Measurements from ENCODE around the gene WWOX. TPM values are rescaled to one million over a fixed set of nuclear protein-coding genes. Genes with fewer than 3 reads are reported as not detected.
A peak's percentile ranks its signal among the peaks of the same experiment; 100 is the strongest.

The WWOX gene
- total RNA-seq, 1 donor from 2014 or later: 12.6 TPM

- TF ChIP-seq CTCF (IDR thresholded peaks at IDR 0.05; ENCODE audit: insufficient read depth, low read length, severe bottlenecking): no peak
- FAIRE-seq: no peak
- no peak overlapping the region for H3K4me3 ChIP-seq (ENCODE audit: low read depth, low read length)
- DNase-seq (ENCODE audit: low read depth): peak; percentile 13
- no peaks in the 10 kb centered on the region for H3K36me3 ChIP-seq (ENCODE audit: control insufficient read depth, insufficient read depth, low read length)
- H3K27me3 ChIP-seq (ENCODE audit: control insufficient read depth, insufficient read depth, low read length): no peaks in the 10 kb centered on the region
Observed at GRCh38 chr16:78170494-78170933, 71.1 kb downstream of the WWOX start.

GRCh38 chr16:78175287-78175686 is 75.8 kb downstream of the WWOX start:
- no peak overlapping the region for H3K4me3 ChIP-seq (ENCODE audit: low read depth, low read length)
- H3K27me3 ChIP-seq (ENCODE audit: control insufficient read depth, insufficient read depth, low read length): no peaks in the 10 kb centered on the region
- FAIRE-seq: no peak
- no peaks in the 10 kb centered on the region for H3K36me3 ChIP-seq (ENCODE audit: control insufficient read depth, insufficient read depth, low read length)
- no peak for TF ChIP-seq CTCF (IDR thresholded peaks at IDR 0.05; ENCODE audit: insufficient read depth, low read length, severe bottlenecking)
- peak; percentile 19 for DNase-seq (ENCODE audit: low read depth)

GRCh38 chr16:78176435-78176834 is 77.0 kb downstream of the WWOX start:
- no peak for TF ChIP-seq CTCF (IDR thresholded peaks at IDR 0.05; ENCODE audit: insufficient read depth, low read length, severe bottlenecking)
- no peaks in the 10 kb centered on the region for H3K36me3 ChIP-seq (ENCODE audit: control insufficient read depth, insufficient read depth, low read length)
- H3K27me3 ChIP-seq (ENCODE audit: control insufficient read depth, insufficient read depth, low read length): no peaks in the 10 kb centered on the region
- DNase-seq (ENCODE audit: low read depth) (no peak), FAIRE-seq (no peak)
- no peak overlapping the region for H3K4me3 ChIP-seq (ENCODE audit: low read depth, low read length)

- H3K4me3 ChIP-seq (ENCODE audit: low read depth, low read length): no peak overlapping the region
- no peaks in the 10 kb centered on the region for H3K27me3 ChIP-seq (ENCODE audit: control insufficient read depth, insufficient read depth, low read length)
- DNase-seq (ENCODE audit: low read depth) (no peak), FAIRE-seq (no peak)
- H3K36me3 ChIP-seq (ENCODE audit: control insufficient read depth, insufficient read depth, low read length): no peaks in the 10 kb centered on the region
- TF ChIP-seq CTCF (IDR thresholded peaks at IDR 0.05; ENCODE audit: insufficient read depth, low read length, severe bottlenecking): no peak
Observed at GRCh38 chr16:78177218-78177617, 77.8 kb downstream of the WWOX start.

- H3K27me3 ChIP-seq (ENCODE audit: control insufficient read depth, insufficient read depth, low read length): no peaks in the 10 kb centered on the region
- FAIRE-seq: no peak
Observed at GRCh38 chr16:78177987-78178386, 78.5 kb downstream of the WWOX start.

More at GRCh38 chr16:78177987-78178386, 78.5 kb downstream of the WWOX start:
- TF ChIP-seq CTCF (IDR thresholded peaks at IDR 0.05; ENCODE audit: insufficient read depth, low read length, severe bottlenecking): no peak
- Histone ChIP-seq H3K36me3 (ENCODE audit: control insufficient read depth, insufficient read depth, low read length) (no peaks in the 10 kb centered on the region), H3K4me3 (ENCODE audit: low read depth, low read length) (no peak overlapping the region)
- no peak for DNase-seq (ENCODE audit: low read depth)

Measured in bronchial epithelial cell (primary cell).